ENCODE results near the gene HS3ST4. TPM values are rescaled to one million over a fixed set of nuclear protein-coding genes. Genes with fewer than 3 reads are reported as not detected.

Gene HS3ST4
- total and polyA plus RNA-seq, 10 of the 15 experiments (the other 5 are each of a cell fraction or from before 2014, with no cell fraction given): 0.05 TPM; not detected in 9

- Histone ChIP-seq H3K79me2 (ENCODE audit: control insufficient read depth, insufficient read depth, low read length) (no peaks in the 10 kb centered on the region), H3K9me3 (replicated peaks; ENCODE audit: control insufficient read depth, insufficient read depth, low read length) (no peaks in the 10 kb centered on the region), H4K20me1 (ENCODE audit: control insufficient read depth, insufficient read depth) (no peaks in the 10 kb centered on the region), H3K9ac (ENCODE audit: control insufficient read depth, insufficient read depth, low read length) (no peak overlapping the region), H2AFZ (ENCODE audit: control insufficient read depth, low read depth, low read length) (no peak overlapping the region), H3K36me3 (ENCODE audit: control insufficient read depth in 2 of 2, insufficient read depth in 2 of 2, low read length in 1 of 2) (no peaks in the 10 kb centered on the region), H3K27ac (ENCODE audit: control insufficient read depth, insufficient read depth) (no peak overlapping the region), H3K4me1 (ENCODE audit: control insufficient read depth, insufficient read depth, low read length) (no peaks in the 10 kb centered on the region), H3K27me3 (replicated peaks in 1 of 2; ENCODE audit: control insufficient read depth in 2 of 2, insufficient read depth in 2 of 2, low read length in 1 of 2) (no peaks in the 10 kb centered on the region), H3K4me2 (ENCODE audit: control insufficient read depth, insufficient read depth) (no peak overlapping the region), H3K4me3 (no peak overlapping the region)
- ChIA-PET POLR2A (no interaction called here), SMC1A (ENCODE audit: uncharacterized antibody, unreplicated experiment) (interaction anchor here (1.0 kb wide), 1 partner anchor 8 kb away, joined by 4 read pairs; no protein-coding TSS in a partner anchor), RAD21 (ENCODE audit: unreplicated experiment) (interaction anchor here (1.0 kb wide), 1 partner anchor 432 kb away, joined by 4 read pairs; no protein-coding TSS in a partner anchor), CTCF (interaction anchor here (0.6 to 2.0 kb wide), 2 partner anchors 430 to 485 kb away, joined by 5 to 10 read pairs; no protein-coding TSS in a partner anchor)
- no TSS peak for BruUV-seq (replicated peaks)
- 17% methylated on average over 3 of the region's 3 CpGs for WGBS (ENCODE audit: insufficient coverage, insufficient replicate concordance, low lambda C conversion rate, missing lambda C conversion rate)
- in situ Hi-C loops (cut with MboI): no loop called here
- no peak for FAIRE-seq
- TF ChIP-seq SMC3 (IDR thresholded peaks at IDR 0.05; ENCODE audit: borderline replicate concordance, low read length) (peak; percentile 47; the same call in 1 of the 2 replicates), CTCF (IDR thresholded peaks at IDR 0.05 in 2 of 3, conservative IDR thresholded peaks at IDR 0.05 in 1 of 3; ENCODE audit: control insufficient read depth in 2 of 3, extremely low read depth in 1 of 3, insufficient read depth in 1 of 3, low read depth in 3 of 3, low read length in 3 of 3) (peak; percentile 47 to 70 (median 56); a peak in 5 of 6 replicates), KDM1A (IDR thresholded peaks at IDR 0.05; ENCODE audit: borderline replicate concordance) (no peak), RAD21 (IDR thresholded peaks at IDR 0.05; ENCODE audit: insufficient read depth, low read depth, low read length) (peak; percentile 35)
- DNase-seq (ENCODE audit: low read depth, low spot score): no peak
- ATAC-seq: peak; percentile 57; the same call in 2 of the 3 replicates
- intact Hi-C loops (cut with micrococcal nuclease; ENCODE audit: unreplicated experiment): loop anchor here (1.0 kb wide), 1 partner anchor 432 kb away; no protein-coding TSS in a partner anchor
Observed at GRCh38 chr16:25707982-25708583, 16.3 kb downstream of the HS3ST4 start.

Data from GM12878 (cell line).